Mucosa of rectum (tissue), 2 donors: ENCODE measurements around the gene COL16A1.

Source experiments
- H3K27ac ChIP-seq, 2 donors: one replicate each; pipeline ENCODE4 v1.7.0; 2013; ENCODE audit warnings: inconsistent platforms in 2 of 2, low read depth in 2 of 2, low read length in 2 of 2
- H3K27me3 ChIP-seq, 2 donors: one replicate each; pipeline ENCODE4 v1.7.0; 2013; ENCODE audit warnings: low read length in 2 of 2; ENCODE audit not compliant: control insufficient read depth in 2 of 2, insufficient read depth in 2 of 2
- H3K36me3 ChIP-seq, 2 donors: one replicate each; pipeline ENCODE4 v1.7.0; 2013; ENCODE audit warnings: low read length in 2 of 2; ENCODE audit not compliant: control insufficient read depth in 2 of 2, insufficient read depth in 2 of 2
- H3K4me1 ChIP-seq, 2 donors: one replicate each; pipeline ENCODE4 v1.7.0; 2013; ENCODE audit warnings: low read length in 2 of 2, mild to moderate bottlenecking in 1 of 2; ENCODE audit not compliant: control insufficient read depth in 2 of 2, insufficient read depth in 2 of 2
- H3K4me3 ChIP-seq, 2 donors: one replicate each; pipeline ENCODE4 v1.7.0; 2013; ENCODE audit warnings: low read length in 2 of 2
- H3K9ac ChIP-seq, 2 donors: one replicate each; pipeline ENCODE4 v1.7.0; 2013; ENCODE audit warnings: low read length in 2 of 2, low read depth in 1 of 2, mild to moderate bottlenecking in 1 of 2
- H3K9me3 ChIP-seq, 2 donors: one replicate each; pipeline ENCODE4 v1.7.0; 2013; ENCODE audit warnings: low read length in 2 of 2; ENCODE audit not compliant: control insufficient read depth in 2 of 2
- donor health status: healthy.
- donor health status: Normal muscosa, but diverticular disease.

COL16A1 gene

DNA sequence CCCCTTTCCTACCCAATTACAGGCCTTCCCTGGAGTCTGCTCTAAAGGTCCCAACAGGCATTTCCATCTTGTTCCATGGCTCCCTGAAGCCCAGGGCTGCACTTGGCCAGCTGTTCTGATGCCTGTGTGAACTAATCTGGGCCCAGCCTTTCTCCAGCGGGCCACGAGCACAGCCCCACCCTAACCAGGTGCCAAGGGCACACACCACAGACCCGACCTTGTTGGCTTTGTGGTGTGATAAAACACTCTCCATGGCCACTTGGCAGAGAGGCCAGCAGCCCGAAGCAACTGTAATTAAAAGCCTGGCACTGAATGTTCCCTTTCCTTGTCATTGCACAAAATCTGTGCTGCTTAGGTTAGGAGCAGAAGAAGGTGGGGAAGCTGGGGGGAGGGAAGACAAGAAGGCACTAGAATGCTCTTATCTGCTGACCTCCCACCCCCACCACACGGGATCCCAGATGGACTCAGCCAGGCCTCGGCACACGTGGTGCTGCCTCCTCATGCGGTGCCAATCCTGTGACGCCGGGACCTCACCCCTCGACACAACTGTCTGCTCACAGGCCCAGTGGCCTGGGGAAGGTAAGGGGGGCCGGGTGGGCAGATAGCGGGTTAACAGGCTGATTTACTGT, 76.4 kb downstream of the COL16A1 start:
- H3K9me3 ChIP-seq, result no peaks in the 10 kb centered on the region
- H3K4me3 ChIP-seq, result no peak overlapping the region

GRCh38 chr1:31626223-31627207, 77.3 kb downstream of the COL16A1 start:
- Histone ChIP-seq H3K9ac (no peak overlapping the region), H3K36me3 (peaks cover 21 to 36% of the 10 kb centered on the region in 2 donors), H3K4me3 (no peak overlapping the region), H3K27ac (no peak overlapping the region), H3K27me3 (no peaks in the 10 kb centered on the region), H3K9me3 (no peaks in the 10 kb centered on the region), H3K4me1 (peaks cover 6 to 8% of the 10 kb centered on the region in 2 donors)

More for the DNA sequence above, 76.4 kb downstream of the COL16A1 start:
- H3K4me1 ChIP-seq, result peaks cover 6 to 11% of the 10 kb centered on the region in 2 donors
- H3K36me3 ChIP-seq, result peaks cover 29 to 45% of the 10 kb centered on the region in 2 donors
- H3K27ac ChIP-seq, result peak overlapping the region in 1 of 2 donors; percentile 55
- no peaks in the 10 kb centered on the region for H3K27me3 ChIP-seq
- H3K9ac ChIP-seq, result no peak overlapping the region

DNA sequence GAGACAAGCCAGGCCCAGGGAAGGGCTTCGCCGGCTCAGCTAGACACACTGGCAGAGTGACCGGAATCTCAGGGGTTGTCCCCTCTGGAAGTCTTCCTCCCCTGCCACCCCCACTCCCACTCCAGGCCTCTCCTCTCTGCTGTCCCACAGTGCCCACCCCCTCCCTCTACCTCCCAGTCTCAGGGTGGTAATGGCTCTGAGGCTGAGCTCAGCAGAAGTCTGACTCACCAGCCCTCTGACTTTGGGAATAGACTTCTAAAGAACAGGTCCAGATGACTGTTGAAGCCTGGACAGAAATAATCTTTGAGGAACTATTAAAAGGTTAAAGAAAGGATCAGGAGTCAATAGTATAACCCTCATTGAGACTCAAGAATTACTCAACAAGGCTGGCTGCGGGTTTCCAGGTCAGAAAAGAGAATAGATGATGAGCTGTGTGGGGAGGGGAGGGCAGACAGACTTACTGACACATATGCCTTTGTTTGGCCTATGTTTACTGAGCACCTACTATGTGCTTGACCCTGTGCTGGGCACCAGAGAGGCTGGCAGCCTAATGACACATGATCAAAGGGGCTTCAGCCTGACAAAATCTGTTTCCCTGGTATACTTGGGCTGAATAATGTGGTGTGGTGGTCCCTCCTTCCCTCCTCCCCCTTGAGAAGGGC, 78.1 kb downstream of the COL16A1 start:
- H3K9me3 ChIP-seq, result no peaks in the 10 kb centered on the region
- H3K27me3 ChIP-seq, result no peaks in the 10 kb centered on the region
- no peak overlapping the region for H3K4me3 ChIP-seq
- H3K9ac ChIP-seq, result no peak overlapping the region
- peaks cover 13 to 28% of the 10 kb centered on the region in 2 donors for H3K36me3 ChIP-seq
- no peak overlapping the region for H3K27ac ChIP-seq
- peaks cover 6 to 8% of the 10 kb centered on the region in 2 donors for H3K4me1 ChIP-seq

GRCh38 chr1:31624731-31625514, 78.9 kb downstream of the COL16A1 start:
- Histone ChIP-seq H3K9me3 (no peaks in the 10 kb centered on the region), H3K27me3 (no peaks in the 10 kb centered on the region), H3K27ac (no peak overlapping the region), H3K4me1 (peaks cover 6 to 8% of the 10 kb centered on the region in 2 donors), H3K9ac (no peak overlapping the region), H3K4me3 (no peak overlapping the region), H3K36me3 (peaks cover 5 to 20% of the 10 kb centered on the region in 2 donors)

- H3K9me3 ChIP-seq, result no peaks in the 10 kb centered on the region
- no peak overlapping the region for H3K4me3 ChIP-seq
- H3K36me3 ChIP-seq, result peaks cover 4 to 14% of the 10 kb centered on the region in 2 donors
- H3K4me1 ChIP-seq, result peaks cover 6 to 8% of the 10 kb centered on the region in 2 donors
- no peak overlapping the region for H3K9ac ChIP-seq
- H3K27me3 ChIP-seq, result no peaks in the 10 kb centered on the region
- no peak overlapping the region for H3K27ac ChIP-seq
Observed at GRCh38 chr1:31624309-31624708, 79.5 kb downstream of the COL16A1 start.

GRCh38 chr1:31623365-31623764, 80.5 kb downstream of the COL16A1 start:
- Histone ChIP-seq H3K27me3 (peaks cover 0 to 5% of the 10 kb centered on the region in 2 donors), H3K4me3 (no peak overlapping the region), H3K27ac (no peak overlapping the region), H3K36me3 (peaks cover 4 to 5% of the 10 kb centered on the region in 2 donors), H3K9ac (no peak overlapping the region), H3K9me3 (no peaks in the 10 kb centered on the region), H3K4me1 (peaks cover 6 to 8% of the 10 kb centered on the region in 2 donors)

GRCh38 chr1:31621847-31622730, 81.7 kb downstream of the COL16A1 start:
- no peaks in the 10 kb centered on the region for H3K36me3 ChIP-seq
- H3K4me1 ChIP-seq, result peaks cover 0 to under 1% of the 10 kb centered on the region in 2 donors
- peaks cover 0 to 10% of the 10 kb centered on the region in 2 donors for H3K27me3 ChIP-seq
- H3K27ac ChIP-seq, result no peak overlapping the region
- no peak overlapping the region for H3K4me3 ChIP-seq
- H3K9ac ChIP-seq, result no peak overlapping the region
- H3K9me3 ChIP-seq, result no peaks in the 10 kb centered on the region

- peaks cover 4 to 10% of the 10 kb centered on the region in 2 donors for H3K27me3 ChIP-seq
- no peak overlapping the region for H3K27ac ChIP-seq
Observed at GRCh38 chr1:31621498-31621820, 82.4 kb downstream of the COL16A1 start.

More at GRCh38 chr1:31621498-31621820, 82.4 kb downstream of the COL16A1 start:
- Histone ChIP-seq H3K4me1 (no peaks in the 10 kb centered on the region), H3K4me3 (no peak overlapping the region), H3K36me3 (no peaks in the 10 kb centered on the region), H3K9ac (no peak overlapping the region), H3K9me3 (no peaks in the 10 kb centered on the region)
